HUES48 (cell line): ENCODE measurements around the gene ZMYND15.

Experiments used
- H3K27ac ChIP-seq: one replicate; pipeline ENCODE4 v1.7.0; 2013; ENCODE audit warnings: low read depth, low read length, inconsistent platforms
- H3K27me3 ChIP-seq: 2 replicates; pipeline ENCODE4 v1.6.1; 2013; ENCODE audit warnings: mild to moderate bottlenecking, low read length; ENCODE audit not compliant: control insufficient read depth, insufficient read depth
- H3K36me3 ChIP-seq: 2 replicates; pipeline ENCODE4 v1.6.1; 2013; ENCODE audit warnings: low read length; ENCODE audit not compliant: control insufficient read depth, insufficient read depth
- H3K4me1 ChIP-seq: 2 replicates; pipeline ENCODE4 v1.6.1; 2013; ENCODE audit warnings: mild to moderate bottlenecking, low read length; ENCODE audit not compliant: control insufficient read depth, insufficient read depth
- H3K4me3 ChIP-seq: 2 replicates; pipeline ENCODE4 v1.5.1; 2013; ENCODE audit warnings: mild to moderate bottlenecking, low read depth, low read length
- H3K9ac ChIP-seq: 2 replicates; pipeline ENCODE4 v1.6.1; 2013; ENCODE audit warnings: mild to moderate bottlenecking, low read depth, low read length, moderate library complexity
- H3K9me3 ChIP-seq: 2 replicates; pipeline ENCODE4 v1.6.1; 2013; ENCODE audit warnings: low read length; ENCODE audit not compliant: control insufficient read depth, insufficient read depth

Gene ZMYND15

GRCh38 chr17:4716081-4716480, 23.6 kb upstream of the ZMYND15 start:
- no peak overlapping the region for H3K9ac ChIP-seq
- H3K27ac ChIP-seq, result no peak overlapping the region
- H3K27me3 ChIP-seq, result no peaks in the 10 kb centered on the region
- no peaks in the 10 kb centered on the region for H3K9me3 ChIP-seq
- H3K4me3 ChIP-seq, result no peak overlapping the region
- peaks cover 4% of the 10 kb centered on the region; the same call in 1 of the 2 replicates for H3K4me1 ChIP-seq
- peaks cover 51% of the 10 kb centered on the region for H3K36me3 ChIP-seq

- H3K4me1 ChIP-seq, result no peaks in the 10 kb centered on the region
- no peak overlapping the region for H3K4me3 ChIP-seq
- H3K9ac ChIP-seq, result no peak overlapping the region
- H3K27me3 ChIP-seq, result no peaks in the 10 kb centered on the region
- H3K9me3 ChIP-seq, result no peaks in the 10 kb centered on the region
- peaks cover 51% of the 10 kb centered on the region for H3K36me3 ChIP-seq
- no peak overlapping the region for H3K27ac ChIP-seq
Measured at GRCh38 chr17:4717791-4718190, 21.8 kb upstream of the ZMYND15 start.

- Histone ChIP-seq H3K4me1 (no peaks in the 10 kb centered on the region), H3K9me3 (no peaks in the 10 kb centered on the region), H3K9ac (no peak overlapping the region), H3K27ac (no peak overlapping the region), H3K36me3 (peaks cover 51% of the 10 kb centered on the region), H3K4me3 (no peak overlapping the region), H3K27me3 (no peaks in the 10 kb centered on the region)
Measured at GRCh38 chr17:4718276-4718675, 21.4 kb upstream of the ZMYND15 start.

GRCh38 chr17:4719146-4719545, 20.5 kb upstream of the ZMYND15 start:
- H3K27ac ChIP-seq, result no peak overlapping the region
- H3K9ac ChIP-seq, result no peak overlapping the region
- peaks cover 51% of the 10 kb centered on the region for H3K36me3 ChIP-seq
- no peaks in the 10 kb centered on the region for H3K9me3 ChIP-seq
- H3K4me3 ChIP-seq, result no peak overlapping the region
- no peaks in the 10 kb centered on the region for H3K4me1 ChIP-seq
- H3K27me3 ChIP-seq, result no peaks in the 10 kb centered on the region

GRCh38 chr17:4719684-4720221, 19.9 kb upstream of the ZMYND15 start:
- H3K4me1 ChIP-seq, result no peaks in the 10 kb centered on the region
- no peaks in the 10 kb centered on the region for H3K27me3 ChIP-seq
- H3K36me3 ChIP-seq, result peaks cover 51% of the 10 kb centered on the region
- H3K9me3 ChIP-seq, result no peaks in the 10 kb centered on the region
- H3K9ac ChIP-seq, result no peak overlapping the region
- no peak overlapping the region for H3K27ac ChIP-seq
- no peak overlapping the region for H3K4me3 ChIP-seq

- Histone ChIP-seq H3K9me3 (no peaks in the 10 kb centered on the region), H3K9ac (no peak overlapping the region), H3K27me3 (no peaks in the 10 kb centered on the region), H3K4me1 (no peaks in the 10 kb centered on the region), H3K36me3 (peaks cover 40% of the 10 kb centered on the region), H3K27ac (no peak overlapping the region), H3K4me3 (no peak overlapping the region)
Measured at GRCh38 chr17:4720787-4721186, 18.8 kb upstream of the ZMYND15 start.

GRCh38 chr17:4721203-4722135, 18.2 kb upstream of the ZMYND15 start:
- Histone ChIP-seq H3K27ac (no peak overlapping the region), H3K27me3 (no peaks in the 10 kb centered on the region), H3K9me3 (no peaks in the 10 kb centered on the region), H3K9ac (no peak overlapping the region), H3K36me3 (peaks cover 37% of the 10 kb centered on the region), H3K4me1 (no peaks in the 10 kb centered on the region), H3K4me3 (no peak overlapping the region)

GRCh38 chr17:4722678-4723240, 16.9 kb upstream of the ZMYND15 start:
- H3K27ac ChIP-seq, result no peak overlapping the region
- peaks cover 28% of the 10 kb centered on the region for H3K36me3 ChIP-seq
- H3K4me1 ChIP-seq, result no peaks in the 10 kb centered on the region
- H3K4me3 ChIP-seq, result no peak overlapping the region
- H3K9me3 ChIP-seq, result no peaks in the 10 kb centered on the region
- H3K9ac ChIP-seq, result no peak overlapping the region
- H3K27me3 ChIP-seq, result no peaks in the 10 kb centered on the region

- peaks cover 11% of the 10 kb centered on the region for H3K36me3 ChIP-seq
- H3K9me3 ChIP-seq, result no peaks in the 10 kb centered on the region
- no peak overlapping the region for H3K27ac ChIP-seq
- no peak overlapping the region for H3K4me3 ChIP-seq
- H3K27me3 ChIP-seq, result no peaks in the 10 kb centered on the region
- no peak overlapping the region for H3K9ac ChIP-seq
- no peaks in the 10 kb centered on the region for H3K4me1 ChIP-seq
Measured at GRCh38 chr17:4724650-4725049, 15.0 kb upstream of the ZMYND15 start.

- H3K4me3 ChIP-seq, result no peak overlapping the region
- H3K9me3 ChIP-seq, result no peaks in the 10 kb centered on the region
- no peaks in the 10 kb centered on the region for H3K27me3 ChIP-seq
- no peak overlapping the region for H3K9ac ChIP-seq
- H3K27ac ChIP-seq, result no peak overlapping the region
- H3K4me1 ChIP-seq, result no peaks in the 10 kb centered on the region
- H3K36me3 ChIP-seq, result peaks cover under 1% of the 10 kb centered on the region
Measured at GRCh38 chr17:4725646-4726310, 13.9 kb upstream of the ZMYND15 start.

GRCh38 chr17:4728124-4728523, 11.5 kb upstream of the ZMYND15 start:
- Histone ChIP-seq H3K9me3 (no peaks in the 10 kb centered on the region), H3K9ac (no peak overlapping the region), H3K27ac (no peak overlapping the region), H3K27me3 (no peaks in the 10 kb centered on the region), H3K36me3 (no peaks in the 10 kb centered on the region), H3K4me3 (no peak overlapping the region), H3K4me1 (no peaks in the 10 kb centered on the region)
